K562 (cell line): Measurements from ENCODE around the gene PDGFC. TPM values are rescaled to one million over a fixed set of nuclear protein-coding genes. Genes with fewer than 3 reads are reported as not detected.

Source experiments
- ATAC-seq: fragments of 200-7000 bp; cut with Tn5 transposase; 3 replicates; pipeline ENCODE4 v1.9.1; 2020; ENCODE audit warnings: moderate library complexity
- BruUV-seq: library from RNA; stranded (reverse); fragments of 400-500 nt; replicated peaks from 2 replicates; lab custom pipeline; 2021; lab: Mats Ljungman, UMichigan
- CTCF ChIA-PET: fragments of 300-600 bp; formaldehyde crosslinking; extraction: SDS; loops from one replicate; lab custom pipeline; 2021; ENCODE audit warnings: low intra/inter-chr PET ratio; lab: Yijun Ruan, JAX
- POLR2A ChIA-PET: fragments of 300-600, 350-650 bp; sonication (Branson Sonifier 250); formaldehyde crosslinking; extraction: SDS; loops from one replicate; lab custom pipeline; 2021; ENCODE audit warnings: antibody characterized with exemption, inconsistent platforms; lab: Yijun Ruan, JAX
- DNase-seq, 4 experiments: peaks; one replicate each; pipeline versions ENCODE4 v3.0.0 to v3.0.0-alpha.2; 2011 to 2018; ENCODE audit warnings: low spot score in 3 of 4, mixed read lengths in 3 of 4; ENCODE audit errors: extremely low read depth in 1 of 4
- FAIRE-seq: peaks from 2 replicates; lab custom pipeline; 2011; peaks lifted over from hg19 to GRCh38; lab: Jason Lieb, UNC
- H2AFZ ChIP-seq: 2 replicates; pipeline ENCODE4 v1.6.0; 2011; ENCODE audit warnings: low read depth, low read length, control low read depth, inconsistent platforms
- H3K27ac ChIP-seq: fragments of 200-600 bp; 3 replicates; pipeline ENCODE4 v1.8.0; 2011; ENCODE audit warnings: low read depth, mild to moderate bottlenecking, control low read depth, inconsistent platforms, low read length, moderate library complexity, mixed read lengths; ENCODE audit errors: extremely low read depth
- H3K27me3 ChIP-seq, 2 experiments: fragments of 300-600 bp in 1 of 2; 2 replicates in 1 of 2; 3 replicates in 1 of 2; pipeline versions ENCODE4 v1.6.0 to v1.8.0; 2011; ENCODE audit warnings: inconsistent platforms in 2 of 2, low read length in 2 of 2, mild to moderate bottlenecking in 1 of 2, mixed read lengths in 1 of 2, moderate library complexity in 1 of 2; ENCODE audit not compliant: control insufficient read depth in 2 of 2, insufficient read depth in 2 of 2
- H3K36me3 ChIP-seq: fragments of 300-600 bp; 3 replicates; pipeline ENCODE4 v1.8.0; 2011; ENCODE audit warnings: mild to moderate bottlenecking, low read length, inconsistent platforms; ENCODE audit not compliant: control insufficient read depth, insufficient read depth
- H3K4me1 ChIP-seq, 2 experiments: fragments of 200-600 bp in 1 of 2; replicated peaks in 1 of 2; 2 replicates in 1 of 2; 3 replicates in 1 of 2; pipeline versions ENCODE4 v1.5.1 to v1.8.0; 2011; ENCODE audit warnings: inconsistent platforms in 2 of 2, low read length in 2 of 2, mild to moderate bottlenecking in 1 of 2, mixed read lengths in 1 of 2, moderate library complexity in 1 of 2; ENCODE audit not compliant: control insufficient read depth in 2 of 2, insufficient read depth in 2 of 2
- H3K4me2 ChIP-seq: 2 replicates; pipeline ENCODE4 v1.6.1; 2011; ENCODE audit warnings: low read length, control low read depth, inconsistent platforms, mixed read lengths; ENCODE audit not compliant: insufficient read depth
- H3K4me3 ChIP-seq: fragments of 200-600 bp; sonication (generic), shearing (Covaris generic); 2 replicates; pipeline ENCODE4 v1.5.1; 2016; ENCODE audit warnings: control low read depth, inconsistent platforms
- H3K79me2 ChIP-seq: fragments of 200-600 bp; 3 replicates; pipeline ENCODE4 v1.8.0; 2011; ENCODE audit warnings: low read length, inconsistent platforms; ENCODE audit not compliant: control insufficient read depth, insufficient read depth
- H3K9ac ChIP-seq, 2 experiments: 2 replicates each; pipeline versions ENCODE4 v1.6.0 to v1.6.1; 2011; ENCODE audit warnings: low read depth in 2 of 2, low read length in 2 of 2, control low read depth in 1 of 2, inconsistent platforms in 1 of 2, mild to moderate bottlenecking in 1 of 2, mixed read lengths in 1 of 2; ENCODE audit not compliant: insufficient read depth in 1 of 2
- H3K9me1 ChIP-seq: one replicate; pipeline ENCODE4 v1.6.0; 2011; ENCODE audit warnings: inconsistent platforms, mild to moderate bottlenecking, low read length, moderate library complexity; ENCODE audit not compliant: control insufficient read depth, insufficient read depth
- H3K9me3 ChIP-seq: replicated peaks from 2 replicates; pipeline ENCODE4 v1.5.1; 2011; ENCODE audit warnings: low read depth, low read length, inconsistent platforms; ENCODE audit not compliant: control insufficient read depth, insufficient read depth
- H4K20me1 ChIP-seq: replicated peaks from 2 replicates; pipeline ENCODE4 v1.6.1; 2011; ENCODE audit warnings: low read length, inconsistent platforms, mixed read lengths; ENCODE audit not compliant: control insufficient read depth, insufficient read depth
- CBFB ChIP-seq: sonication (generic); formaldehyde crosslinking; IDR thresholded peaks from 2 replicates; pipeline ENCODE4 v1.4.0; 2020; ENCODE audit warnings: mild to moderate bottlenecking, missing genetic modification reagents
- CREBBP ChIP-seq: IDR thresholded peaks from one replicate; pipeline ENCODE4 v1.6.1; 2012; ENCODE audit warnings: low read depth, mild to moderate bottlenecking, control low read depth, inconsistent platforms, low read length
- CSDE1 ChIP-seq, 2 experiments: fragments of 450-650 bp; IDR thresholded peaks; 2 replicates each; pipeline ENCODE4 v1.6.1; 2016; ENCODE audit warnings: mild to moderate bottlenecking in 1 of 2
- CTBP1 ChIP-seq: fragments of 450-650 bp; IDR thresholded peaks from 2 replicates; pipeline ENCODE4 v1.6.1; 2016; ENCODE audit warnings: borderline replicate concordance
- HDGF ChIP-seq: fragments of 450-650 bp; IDR thresholded peaks from 2 replicates; pipeline ENCODE4 v1.6.1; 2016
- LCOR ChIP-seq: sonication (generic); formaldehyde crosslinking; IDR thresholded peaks from 2 replicates; pipeline ENCODE4 v1.8.0; 2022; ENCODE audit warnings: mild to moderate bottlenecking, missing genetic modification reagents
- NR3C1 ChIP-seq: sonication (generic); formaldehyde crosslinking; IDR thresholded peaks from 2 replicates; pipeline ENCODE4 v1.8.1; 2022; ENCODE audit warnings: missing genetic modification reagents
- ZBTB40 ChIP-seq, 2 experiments: fragments of 450-650 bp in 1 of 2; sonication (generic) in 1 of 2; formaldehyde crosslinking in 1 of 2; IDR thresholded peaks; 2 replicates each; pipeline versions ENCODE4 v1.7.1 to v1.9.0; 2016 to 2022; ENCODE audit warnings: inconsistent platforms in 1 of 2, mild to moderate bottlenecking in 1 of 2, missing genetic modification reagents in 1 of 2
- ZNF699 ChIP-seq: fragments of 250-450 bp; sonication (Bioruptor Pico); IDR thresholded peaks from 2 replicates; pipeline ENCODE4 v1.8.0; 2021; ENCODE audit warnings: mild to moderate bottlenecking, moderate library complexity; ENCODE audit not compliant: insufficient replicate concordance
- WGBS: fragments of 100-300 bp; shearing (Covaris generic); methylation state at CpG from one replicate; pipeline ENCODE4 v1.1.6; 2016; ENCODE audit warnings: low coverage, mixed read lengths; ENCODE audit not compliant: insufficient coverage; ENCODE audit errors: missing lambda C conversion rate; 5-methylcytosine and 5-hydroxymethylcytosine counted together
- in situ Hi-C: fragments of 300-500 bp; cut with MboI; formaldehyde crosslinking; loops from 4 replicates; pipeline ENCODE4 v1.15.0; 2018; ENCODE audit warnings: inconsistent platforms, mixed read lengths
- intact Hi-C: fragments of 100-400 bp; cut with micrococcal nuclease; formaldehyde crosslinking; loops from 2 replicates; pipeline ENCODE4 v1.14.2; 2022
- polyA plus RNA-seq, 8 experiments: library from polyadenylated mRNA; depleted of rRNA in 4 of 8; stranded (reverse) in 5 of 8; unstranded in 3 of 8; fragments of >200 nt; fragmentation: Nextera tagmentation in 2 of 8; fragmentation: Illumina TruSeq in 1 of 8; extraction: Ambion mirVana in 2 of 8; extraction: Trizol in 1 of 8; gene quantifications; 2 replicates each; pipeline versions ENCODE4 v1.2.1 to v1.2.3, GENCODE V29; 2011 to 2014; ENCODE audit warnings: inconsistent platforms in 1 of 8, missing spikeins in 1 of 8
- total RNA-seq, 7 experiments: library from RNA; depleted of rRNA in 6 of 7; stranded (reverse); fragments of >200 nt in 6 of 7; fragmentation: Illumina TruSeq in 2 of 7; extraction: Trizol in 2 of 7; gene quantifications; 2 replicates each; pipeline versions ENCODE4 v1.2.1 to v1.2.3, GENCODE V29; 2011 to 2021; ENCODE audit warnings: low replicate concordance in 1 of 7
- TF ChIP-seq, protein P1 (sequence below): fragments of 250-450 bp; sonication (Bioruptor Pico); IDR thresholded peaks from 2 replicates; pipeline ENCODE4 v1.9.0; 2021; ENCODE audit warnings: mild to moderate bottlenecking

The PDGFC gene
- total and polyA plus RNA-seq, 9 of the 15 experiments (the other 6 are each of a cell fraction or from before 2014, with no cell fraction given): not detected

DNA sequence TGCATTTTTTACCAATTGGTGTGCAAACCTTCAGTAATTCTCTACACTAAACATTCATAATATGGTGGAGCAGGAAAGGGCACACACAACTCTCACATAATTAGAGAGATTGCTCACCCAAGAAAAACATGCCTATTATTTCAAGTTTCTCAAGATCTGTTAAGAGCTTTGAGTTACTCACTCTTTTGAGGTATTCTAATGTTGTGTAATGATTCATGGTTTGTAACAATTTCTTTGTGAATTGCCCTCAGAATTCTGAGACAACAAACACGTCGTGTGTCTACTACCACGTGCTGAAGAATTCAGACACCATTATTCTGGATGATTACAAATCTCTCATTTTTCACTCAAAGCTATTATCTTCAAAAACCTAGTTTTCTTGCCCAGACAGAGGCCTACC is 82.8 kb downstream of the PDGFC start:
- Histone ChIP-seq H2AFZ (no peak overlapping the region), H3K4me2 (no peak overlapping the region), H3K36me3 (no peaks in the 10 kb centered on the region), H3K4me3 (no peak overlapping the region), H3K27ac (no peak overlapping the region), H3K79me2 (no peaks in the 10 kb centered on the region), H4K20me1 (no peaks in the 10 kb centered on the region), H3K4me1 (no peaks in the 10 kb centered on the region), H3K9me3 (no peaks in the 10 kb centered on the region), H3K27me3 (no peaks in the 10 kb centered on the region), H3K9ac (no peak overlapping the region), H3K9me1 (no peaks in the 10 kb centered on the region)
- DNase-seq: no peak
- 0% methylated on average over 3 of the region's 3 CpGs for WGBS
- no peak for TF ChIP-seq NR3C1 (CRISPR knock-in tag)
- TF ChIP-seq ZBTB40 (IDR thresholded peaks at IDR 0.05): no peak
- TF ChIP-seq ZBTB40 (CRISPR knock-in tag; IDR thresholded peaks at IDR 0.05): no peak
- no peak for TF ChIP-seq CREBBP
- TF ChIP-seq ZNF699 (CRISPR knock-in tag): no peak
- no peak for TF ChIP-seq LCOR (CRISPR knock-in tag)
- TF ChIP-seq CSDE1 (IDR thresholded peaks at IDR 0.05): no peak
- TF ChIP-seq CTBP1: no peak
- no peak for TF ChIP-seq HDGF
- TF ChIP-seq, protein P1, sequence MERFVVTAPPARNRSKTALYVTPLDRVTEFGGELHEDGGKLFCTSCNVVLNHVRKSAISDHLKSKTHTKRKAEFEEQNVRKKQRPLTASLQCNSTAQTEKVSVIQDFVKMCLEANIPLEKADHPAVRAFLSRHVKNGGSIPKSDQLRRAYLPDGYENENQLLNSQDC (CRISPR knock-in tag): no peak
- no peak for TF ChIP-seq CBFB (CRISPR knock-in tag)
- ATAC-seq: no peak
- BruUV-seq: no TSS peak
- no peak for FAIRE-seq
- CTCF ChIA-PET: no interaction called here
- intact Hi-C loops: no loop called here
- POLR2A ChIA-PET: no interaction called here
- in situ Hi-C loops: no loop called here
